A673 (cell line): Measurements from ENCODE around the gene CYP4V2. TPM values are rescaled to one million over a fixed set of nuclear protein-coding genes. Genes with fewer than 3 reads are reported as not detected.
A peak's percentile ranks its signal among the peaks of the same experiment; 100 is the strongest.

Experiments used
- BruUV-seq: library from RNA; stranded (reverse); fragments of 400-500 nt; replicated peaks from 2 replicates; lab custom pipeline; 2021; lab: Mats Ljungman, UMichigan
- CTCF ChIA-PET: fragments of 300-600 bp; sonication (Branson Sonifier 250); formaldehyde crosslinking; loops from one replicate; lab custom pipeline; 2022; ENCODE audit warnings: antibody characterized with exemption; lab: Charles Lee
- POLR2A ChIA-PET: fragments of 300-600 bp; sonication (Branson Sonifier 250); formaldehyde crosslinking; loops from one replicate; lab custom pipeline; 2022; ENCODE audit warnings: antibody characterized with exemption; ENCODE audit not compliant: low non-redundant PET; lab: Charles Lee
- DNase-seq: peaks from one replicate; pipeline ENCODE4 v3.0.0-alpha.2; 2015; ENCODE audit warnings: low spot score
- H3K27ac ChIP-seq: fragments of 200-600 bp; sonication (generic); 2 replicates; pipeline ENCODE4 v1.5.1; 2016; ENCODE audit warnings: mixed run types, low read depth, mild to moderate bottlenecking, mixed read lengths, antibody characterized with exemption, low read length; ENCODE audit not compliant: poor library complexity, severe bottlenecking
- H3K27me3 ChIP-seq: fragments of 200-600 bp; sonication (generic); replicated peaks from 2 replicates; pipeline ENCODE4 v1.6.1; 2017; ENCODE audit warnings: mixed run types, low read depth, mild to moderate bottlenecking, mixed read lengths, antibody characterized with exemption, low read length; ENCODE audit not compliant: insufficient read depth, poor library complexity
- H3K36me3 ChIP-seq: fragments of 200-600 bp; sonication (generic); 2 replicates; pipeline ENCODE4 v1.6.1; 2016; ENCODE audit warnings: mixed run types, mild to moderate bottlenecking, mixed read lengths, antibody characterized with exemption, low read length; ENCODE audit not compliant: insufficient read depth, poor library complexity, severe bottlenecking
- H3K4me1 ChIP-seq: fragments of 200-600 bp; sonication (generic); 2 replicates; pipeline ENCODE4 v1.6.1; 2017; ENCODE audit warnings: mixed run types, mild to moderate bottlenecking, mixed read lengths, antibody characterized with exemption, low read length; ENCODE audit not compliant: insufficient read depth, poor library complexity, severe bottlenecking
- H3K4me3 ChIP-seq: fragments of 200-600 bp; sonication (generic); 2 replicates; pipeline ENCODE4 v1.5.1; 2016; ENCODE audit warnings: low read depth, mixed run types, mild to moderate bottlenecking, mixed read lengths, low read length; ENCODE audit not compliant: poor library complexity, severe bottlenecking
- H3K9me3 ChIP-seq: fragments of 200-600 bp; sonication (generic); 2 replicates; pipeline ENCODE4 v1.6.1; 2016; ENCODE audit warnings: mixed run types, low read depth, mild to moderate bottlenecking, mixed read lengths, antibody characterized with exemption, low read length; ENCODE audit not compliant: poor library complexity, severe bottlenecking
- EZH2 ChIP-seq: fragments of 200-600 bp; sonication (generic); IDR thresholded peaks from 2 replicates; pipeline ENCODE4 v1.6.1; 2017; ENCODE audit warnings: borderline replicate concordance, low read depth, mild to moderate bottlenecking, mixed read lengths, antibody characterized with exemption, low read length; ENCODE audit not compliant: poor library complexity, severe bottlenecking
- intact Hi-C: fragments of 100-400 bp; cut with micrococcal nuclease; formaldehyde crosslinking; loops from one replicate; pipeline ENCODE4 v1.10.0; 2022; ENCODE audit not compliant: unreplicated experiment
- total RNA-seq: library from RNA; stranded (reverse); gene quantifications from 2 replicates; pipeline ENCODE4 v1.2.3, GENCODE V29; 2021
- TF ChIP-seq, protein P1 (sequence below): fragments of 300-800, 200-600 bp; sonication (generic); conservative IDR thresholded peaks from 2 replicates; pipeline ENCODE4 v1.5.1; 2017; ENCODE audit warnings: low read depth, mild to moderate bottlenecking, antibody characterized with exemption, low read length, moderate library complexity, mixed read lengths

The CYP4V2 gene
- total RNA-seq, 1 experiment from 2014 or later, result 14.3 TPM

DNA sequence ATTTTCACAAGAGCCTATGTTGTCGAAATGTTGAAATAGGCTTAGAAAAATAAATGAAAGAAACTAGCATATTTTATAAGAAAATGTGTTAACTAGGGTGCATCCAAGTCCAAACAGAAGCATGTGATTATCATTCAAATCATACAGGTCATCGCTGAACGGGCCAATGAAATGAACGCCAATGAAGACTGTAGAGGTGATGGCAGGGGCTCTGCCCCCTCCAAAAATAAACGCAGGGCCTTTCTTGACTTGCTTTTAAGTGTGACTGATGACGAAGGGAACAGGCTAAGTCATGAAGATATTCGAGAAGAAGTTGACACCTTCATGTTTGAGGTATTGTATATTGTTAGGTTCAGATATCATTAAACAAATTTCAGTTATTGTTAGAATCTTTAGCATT, 9.6 kb downstream of the CYP4V2 start:
- CTCF ChIA-PET, result interaction anchor here (0.5 kb wide), 1 partner anchor 824 kb away, joined by 4 read pairs; no protein-coding TSS in a partner anchor
- no peak overlapping the region for H3K4me3 ChIP-seq
- POLR2A ChIA-PET, result no interaction called here
- no peaks in the 10 kb centered on the region for H3K9me3 ChIP-seq
- no peaks in the 10 kb centered on the region for H3K27me3 ChIP-seq
- intact Hi-C loops, result no loop called here
- no TSS peak for BruUV-seq
- no peaks in the 10 kb centered on the region for H3K36me3 ChIP-seq
- TF ChIP-seq EZH2, result no peak
- TF ChIP-seq, protein P1, sequence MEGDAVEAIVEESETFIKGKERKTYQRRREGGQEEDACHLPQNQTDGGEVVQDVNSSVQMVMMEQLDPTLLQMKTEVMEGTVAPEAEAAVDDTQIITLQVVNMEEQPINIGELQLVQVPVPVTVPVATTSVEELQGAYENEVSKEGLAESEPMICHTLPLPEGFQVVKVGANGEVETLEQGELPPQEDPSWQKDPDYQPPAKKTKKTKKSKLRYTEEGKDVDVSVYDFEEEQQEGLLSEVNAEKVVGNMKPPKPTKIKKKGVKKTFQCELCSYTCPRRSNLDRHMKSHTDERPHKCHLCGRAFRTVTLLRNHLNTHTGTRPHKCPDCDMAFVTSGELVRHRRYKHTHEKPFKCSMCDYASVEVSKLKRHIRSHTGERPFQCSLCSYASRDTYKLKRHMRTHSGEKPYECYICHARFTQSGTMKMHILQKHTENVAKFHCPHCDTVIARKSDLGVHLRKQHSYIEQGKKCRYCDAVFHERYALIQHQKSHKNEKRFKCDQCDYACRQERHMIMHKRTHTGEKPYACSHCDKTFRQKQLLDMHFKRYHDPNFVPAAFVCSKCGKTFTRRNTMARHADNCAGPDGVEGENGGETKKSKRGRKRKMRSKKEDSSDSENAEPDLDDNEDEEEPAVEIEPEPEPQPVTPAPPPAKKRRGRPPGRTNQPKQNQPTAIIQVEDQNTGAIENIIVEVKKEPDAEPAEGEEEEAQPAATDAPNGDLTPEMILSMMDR, result no peak
- no peak overlapping the region for H3K27ac ChIP-seq
- DNase-seq, result no peak
- H3K4me1 ChIP-seq, result peaks cover 37% of the 10 kb centered on the region

DNA sequence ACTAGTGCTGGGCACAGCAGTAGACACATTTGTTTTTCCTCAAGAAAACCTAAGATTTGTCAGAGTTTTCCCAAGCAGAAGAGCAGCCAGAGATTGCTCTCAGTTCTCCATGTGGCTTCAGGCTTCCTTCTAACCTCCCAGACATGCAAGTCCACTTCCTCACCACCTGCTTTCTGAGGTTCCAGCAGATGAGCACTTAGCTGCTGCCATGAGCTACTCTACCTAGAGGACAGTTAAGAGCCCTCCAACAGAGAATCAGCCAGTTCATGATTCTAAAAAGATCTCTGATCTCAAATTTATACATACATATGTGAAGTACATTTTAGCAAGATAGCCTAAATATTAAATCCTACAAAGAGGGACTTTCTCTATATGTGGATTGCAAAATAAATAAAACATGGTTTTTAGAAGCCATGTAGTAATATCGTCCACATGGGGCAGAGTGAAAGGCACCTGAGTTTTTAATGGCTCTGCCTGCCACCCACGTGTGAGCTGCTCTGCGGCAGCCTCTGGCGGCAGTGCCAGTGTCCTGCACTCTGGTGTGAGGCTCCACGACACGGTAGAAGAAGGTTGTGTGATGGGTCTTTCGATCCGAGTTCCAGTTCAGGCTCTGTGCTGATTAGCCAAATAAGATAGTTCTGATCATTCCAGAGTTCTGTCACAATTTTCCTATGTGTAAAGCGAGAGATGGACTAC, 10.3 kb downstream of the CYP4V2 start:
- no TSS peak for BruUV-seq
- no peaks in the 10 kb centered on the region for H3K27me3 ChIP-seq
- POLR2A ChIA-PET, result no interaction called here
- peak; percentile 29 for DNase-seq
- intact Hi-C loops, result no loop called here
- no peak overlapping the region for H3K27ac ChIP-seq
- H3K4me3 ChIP-seq, result no peak overlapping the region
- H3K4me1 ChIP-seq, result peaks cover 37% of the 10 kb centered on the region
- CTCF ChIA-PET, result interaction anchor here (0.5 kb wide), 1 partner anchor 825 kb away, joined by 4 read pairs; no protein-coding TSS in a partner anchor
- TF ChIP-seq, protein P1, result peak; percentile 51
- no peak for TF ChIP-seq EZH2
- no peaks in the 10 kb centered on the region for H3K36me3 ChIP-seq
- no peaks in the 10 kb centered on the region for H3K9me3 ChIP-seq

DNA sequence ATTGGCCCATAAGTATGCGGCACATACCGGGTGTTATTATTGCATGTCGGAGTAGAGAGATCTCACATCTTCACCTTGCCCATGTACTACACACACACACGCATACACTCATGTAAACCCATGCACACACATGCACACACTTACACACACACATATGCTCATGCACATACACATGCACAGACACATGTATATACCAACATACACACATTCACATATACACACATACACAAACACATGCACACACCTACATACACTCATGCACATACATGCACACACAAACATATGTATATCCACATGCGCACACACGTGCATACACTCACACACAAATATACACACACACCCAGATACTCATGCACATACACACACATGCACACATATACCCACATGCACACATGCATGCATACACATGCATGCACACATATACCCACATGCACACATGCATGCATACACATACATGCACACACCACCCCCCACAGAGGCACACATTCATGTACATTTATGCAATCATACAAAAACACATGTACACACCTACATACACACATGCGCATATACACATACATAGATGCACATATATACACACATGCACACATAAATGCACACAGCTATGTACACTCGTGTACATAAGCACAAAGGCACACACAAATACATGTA, 11.2 kb downstream of the CYP4V2 start:
- DNase-seq, result no peak
- TF ChIP-seq, protein P1, result no peak
- TF ChIP-seq EZH2, result no peak
- no peaks in the 10 kb centered on the region for H3K36me3 ChIP-seq
- CTCF ChIA-PET, result no interaction called here
- BruUV-seq, result no TSS peak
- no peaks in the 10 kb centered on the region for H3K27me3 ChIP-seq
- no peaks in the 10 kb centered on the region for H3K9me3 ChIP-seq
- H3K4me3 ChIP-seq, result no peak overlapping the region
- peaks cover 37% of the 10 kb centered on the region for H3K4me1 ChIP-seq
- POLR2A ChIA-PET, result no interaction called here
- intact Hi-C loops, result no loop called here
- no peak overlapping the region for H3K27ac ChIP-seq
